Measurements from ENCODE around the gene SRGAP1. TPM values are rescaled to one million over a fixed set of nuclear protein-coding genes. Genes with fewer than 3 reads are reported as not detected.
"Not testable (repeated sequence)": the region's sequence is repeated elsewhere in the genome, so short reads cannot be mapped to it uniquely, and the experiment has no call there.

SRGAP1 gene
- total and polyA plus RNA-seq, 7 donors: 0.23 to 5.1 (median 1.5) TPM

- WGBS, 3 donors: 63 to 77% (median 66%) methylated on average over 3 of the region's 3 CpGs
- Histone ChIP-seq H3K27me3 (ENCODE audit: insufficient read depth in 3 of 3, low read length in 2 of 3) (no peaks in the 10 kb centered on the region), H3K4me1 (no peaks in the 10 kb centered on the region), H3K9me3 (no peaks in the 10 kb centered on the region), H3K27ac (no peak overlapping the region), H3K36me3 (ENCODE audit: insufficient read depth in 1 of 2, low read depth in 1 of 2) (no peaks in the 10 kb centered on the region), H3K4me3 (no peak overlapping the region)
- ATAC-seq (no peak), DNase-seq (no peak)
- no peak for TF ChIP-seq CTCF (IDR thresholded peaks at IDR 0.05)
- intact Hi-C loops (cut with DNase I): no loop called here
Measured at GRCh38 chr12:63875703-63876102, 31.2 kb downstream of the SRGAP1 start.

DNA sequence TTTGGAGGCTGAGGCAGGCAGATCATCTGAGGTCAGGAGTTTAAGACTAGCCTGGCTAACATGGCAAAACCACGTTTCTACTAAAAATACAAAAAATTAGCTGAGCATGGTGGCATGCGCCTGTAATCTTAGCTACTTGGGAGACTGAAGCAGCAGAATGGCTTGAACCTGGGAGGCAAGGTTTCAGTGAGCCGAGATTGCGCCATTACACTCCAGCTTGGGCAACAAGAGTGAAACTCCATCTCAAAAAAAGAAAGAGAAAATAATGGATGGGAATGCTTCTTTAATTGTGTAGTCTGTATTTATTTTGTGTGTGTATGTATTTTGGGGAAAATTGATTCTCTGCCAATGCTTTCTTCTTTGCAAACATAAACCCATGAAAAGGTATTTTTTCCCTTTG, 32.5 kb downstream of the SRGAP1 start:
- intact Hi-C loops (cut with DNase I): no loop called here
- DNase-seq (no peak), ATAC-seq (no peak)
- Histone ChIP-seq H3K9me3 (no peaks in the 10 kb centered on the region), H3K27me3 (ENCODE audit: insufficient read depth in 3 of 3, low read length in 2 of 3) (no peaks in the 10 kb centered on the region), H3K36me3 (ENCODE audit: insufficient read depth in 1 of 2, low read depth in 1 of 2) (no peaks in the 10 kb centered on the region), H3K4me1 (no peaks in the 10 kb centered on the region), H3K27ac (no peak overlapping the region), H3K4me3 (no peak overlapping the region)
- TF ChIP-seq CTCF (IDR thresholded peaks at IDR 0.05): no peak
- 78 to 82% (median 79%) methylated on average over 4 of the region's 4 CpGs for WGBS, 3 donors

- Histone ChIP-seq H3K4me1 (no peaks in the 10 kb centered on the region), H3K4me3 (no peak overlapping the region), H3K27me3 (ENCODE audit: insufficient read depth in 3 of 3, low read length in 2 of 3) (no peaks in the 10 kb centered on the region), H3K27ac (no peak overlapping the region), H3K36me3 (ENCODE audit: insufficient read depth in 1 of 2, low read depth in 1 of 2) (no peaks in the 10 kb centered on the region), H3K9me3 (no peaks in the 10 kb centered on the region)
- DNase-seq (no peak), ATAC-seq (no peak)
- 86 to 100% (median 87%) methylated on average over 1 of the region's 1 CpG for WGBS, 3 donors
- TF ChIP-seq CTCF (IDR thresholded peaks at IDR 0.05): no peak
- intact Hi-C loops (cut with DNase I): no loop called here
Measured at GRCh38 chr12:63877693-63878092, 33.2 kb downstream of the SRGAP1 start.

DNA sequence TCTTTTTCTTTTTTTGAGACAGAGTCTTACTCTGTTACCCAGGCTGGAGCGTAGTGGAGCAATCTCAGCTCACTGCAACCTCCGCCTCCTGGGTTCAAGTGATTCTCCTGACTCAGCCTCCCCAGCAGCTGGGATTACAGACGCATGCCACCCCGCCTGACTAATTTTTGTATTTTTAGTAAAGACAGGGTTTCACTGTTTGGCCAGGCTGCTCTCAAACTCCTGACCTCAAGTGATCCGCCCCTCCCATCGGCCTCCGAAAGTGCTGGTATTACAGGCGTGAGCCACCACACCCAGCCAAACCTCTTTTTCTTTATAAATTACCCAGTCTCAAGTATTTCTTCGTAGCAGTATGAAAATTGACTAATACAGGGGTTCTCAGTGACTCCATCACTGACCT, 35.7 kb downstream of the SRGAP1 start:
- DNase-seq; H3K4me3 ChIP-seq; H3K27me3 ChIP-seq (ENCODE audit: insufficient read depth in 3 of 3, low read length in 2 of 3); H3K36me3 ChIP-seq (ENCODE audit: insufficient read depth in 1 of 2, low read depth in 1 of 2); H3K27ac ChIP-seq; intact Hi-C loops (cut with DNase I); H3K9me3 ChIP-seq; ATAC-seq; H3K4me1 ChIP-seq: not testable (repeated sequence)
- WGBS, 3 donors: 96 to 97% (median 97%) methylated on average over 9 of the region's 9 CpGs

DNA sequence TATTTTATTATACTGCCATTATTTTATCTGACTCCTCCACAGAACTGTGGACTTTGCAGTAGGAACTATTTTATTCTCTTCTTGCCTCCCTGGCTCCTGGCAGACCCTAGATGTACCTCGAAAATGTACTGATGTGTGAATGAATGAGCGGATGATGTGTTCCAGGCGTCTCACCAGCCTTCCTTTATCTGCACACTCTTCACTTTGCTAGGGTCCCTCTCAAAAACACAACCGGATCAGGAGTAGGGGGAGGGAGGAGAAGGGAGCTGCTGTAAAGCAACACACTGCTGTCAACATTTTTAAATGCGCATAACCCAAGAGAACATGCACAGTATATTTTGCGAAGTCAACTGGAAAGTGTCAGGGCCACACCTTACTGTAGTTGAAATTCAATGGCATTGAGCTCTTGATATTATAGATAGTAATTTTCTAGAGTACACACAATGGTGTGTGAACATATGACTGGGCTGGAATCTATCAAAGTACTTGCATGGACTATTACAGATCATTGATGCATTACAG, 36.3 kb downstream of the SRGAP1 start:
- TF ChIP-seq CTCF (IDR thresholded peaks at IDR 0.05): no peak
- no peaks in the 10 kb centered on the region for H3K27me3 ChIP-seq (ENCODE audit: insufficient read depth in 3 of 3, low read length in 2 of 3)
- no peak overlapping the region for H3K4me3 ChIP-seq
- intact Hi-C loops (cut with DNase I): no loop called here
- H3K9me3 ChIP-seq: no peaks in the 10 kb centered on the region
- DNase-seq: no peak
- H3K4me1 ChIP-seq: no peaks in the 10 kb centered on the region
- no peak for ATAC-seq
- H3K27ac ChIP-seq: no peak overlapping the region
- H3K36me3 ChIP-seq (ENCODE audit: insufficient read depth in 1 of 2, low read depth in 1 of 2): no peaks in the 10 kb centered on the region
- 92 to 96% (median 95%) methylated on average over 6 of the region's 6 CpGs for WGBS, 3 donors
